Omental fat pad (tissue), 4 donors: Measurements from ENCODE around the gene MPP3. TPM values are rescaled to one million over a fixed set of nuclear protein-coding genes. Genes with fewer than 3 reads are reported as not detected.

Experiments
- ATAC-seq: fragments of 150-250 bp; one replicate; pipeline ENCODE4 v1.9.1; 2016; ENCODE audit warnings: mild to moderate bottlenecking, moderate library complexity; ENCODE audit not compliant: low FRiP score
- DNase-seq: peaks from one replicate; pipeline ENCODE4 v3.0.0-alpha.2; 2019; ENCODE audit warnings: low spot score
- total RNA-seq, 4 donors: library from RNA; depleted of rRNA; stranded (reverse); fragments of >200 nt; gene quantifications; one replicate each; pipeline ENCODE4 v1.1.0, GENCODE V29; 2016
- TF ChIP-seq, protein P1 (sequence below), 3 donors: fragments of 450-650 bp; IDR thresholded peaks; one replicate each; pipeline ENCODE4 v1.5.1; 2016 to 2017; ENCODE audit warnings: antibody characterized with exemption in 3 of 3, mild to moderate bottlenecking in 3 of 3, moderate library complexity in 2 of 3

Gene MPP3
- total RNA-seq, 4 donors from 2014 or later, result 13.2 to 27.9 (median 24.0) TPM

DNA sequence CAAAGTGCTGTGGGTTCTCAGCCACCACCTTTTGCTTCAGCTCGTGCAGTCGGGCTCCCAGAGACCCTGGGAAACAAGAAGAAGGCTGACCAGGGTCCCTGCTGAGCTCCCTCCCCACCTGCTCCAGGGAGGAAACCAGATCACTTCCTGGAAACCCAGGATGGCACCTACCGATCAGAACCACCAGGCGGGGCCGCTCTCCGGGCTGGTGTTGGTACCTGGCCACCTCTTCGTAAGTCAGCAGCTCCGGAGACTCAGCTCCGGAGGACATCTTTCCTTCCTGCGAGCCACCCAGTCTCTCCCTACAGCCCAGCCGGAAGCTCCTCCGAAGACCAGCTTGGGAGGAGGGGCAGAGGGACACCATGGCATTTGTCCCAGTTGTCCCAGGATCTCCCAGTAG is 18.9 kb downstream of the MPP3 start:
- ATAC-seq (no peak), DNase-seq (no peak)
- TF ChIP-seq, protein P1, sequence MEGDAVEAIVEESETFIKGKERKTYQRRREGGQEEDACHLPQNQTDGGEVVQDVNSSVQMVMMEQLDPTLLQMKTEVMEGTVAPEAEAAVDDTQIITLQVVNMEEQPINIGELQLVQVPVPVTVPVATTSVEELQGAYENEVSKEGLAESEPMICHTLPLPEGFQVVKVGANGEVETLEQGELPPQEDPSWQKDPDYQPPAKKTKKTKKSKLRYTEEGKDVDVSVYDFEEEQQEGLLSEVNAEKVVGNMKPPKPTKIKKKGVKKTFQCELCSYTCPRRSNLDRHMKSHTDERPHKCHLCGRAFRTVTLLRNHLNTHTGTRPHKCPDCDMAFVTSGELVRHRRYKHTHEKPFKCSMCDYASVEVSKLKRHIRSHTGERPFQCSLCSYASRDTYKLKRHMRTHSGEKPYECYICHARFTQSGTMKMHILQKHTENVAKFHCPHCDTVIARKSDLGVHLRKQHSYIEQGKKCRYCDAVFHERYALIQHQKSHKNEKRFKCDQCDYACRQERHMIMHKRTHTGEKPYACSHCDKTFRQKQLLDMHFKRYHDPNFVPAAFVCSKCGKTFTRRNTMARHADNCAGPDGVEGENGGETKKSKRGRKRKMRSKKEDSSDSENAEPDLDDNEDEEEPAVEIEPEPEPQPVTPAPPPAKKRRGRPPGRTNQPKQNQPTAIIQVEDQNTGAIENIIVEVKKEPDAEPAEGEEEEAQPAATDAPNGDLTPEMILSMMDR (IDR thresholded peaks at IDR 0.05), result no peak

DNA sequence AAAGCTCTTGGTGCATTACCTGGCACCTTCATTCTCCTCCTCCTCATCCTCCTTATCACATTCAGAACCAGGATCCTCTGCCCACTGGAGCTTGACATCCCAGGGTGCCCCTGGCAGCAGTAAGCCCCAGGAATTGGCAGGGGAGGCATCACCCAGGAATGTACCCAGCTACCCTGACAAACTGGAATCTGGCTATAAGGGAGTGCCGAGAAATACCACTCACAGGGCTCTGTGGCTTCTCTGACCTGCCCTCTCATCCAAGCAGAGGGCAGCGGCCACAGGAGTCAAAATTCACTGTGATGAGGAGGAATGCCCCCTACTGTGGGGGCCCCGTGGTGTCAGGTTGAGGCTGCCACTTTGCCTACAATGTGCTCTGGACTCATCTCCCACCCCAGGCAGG is 19.6 kb downstream of the MPP3 start:
- TF ChIP-seq, protein P1 (IDR thresholded peaks at IDR 0.05), result no peak
- DNase-seq (no peak), ATAC-seq (no peak)

DNA sequence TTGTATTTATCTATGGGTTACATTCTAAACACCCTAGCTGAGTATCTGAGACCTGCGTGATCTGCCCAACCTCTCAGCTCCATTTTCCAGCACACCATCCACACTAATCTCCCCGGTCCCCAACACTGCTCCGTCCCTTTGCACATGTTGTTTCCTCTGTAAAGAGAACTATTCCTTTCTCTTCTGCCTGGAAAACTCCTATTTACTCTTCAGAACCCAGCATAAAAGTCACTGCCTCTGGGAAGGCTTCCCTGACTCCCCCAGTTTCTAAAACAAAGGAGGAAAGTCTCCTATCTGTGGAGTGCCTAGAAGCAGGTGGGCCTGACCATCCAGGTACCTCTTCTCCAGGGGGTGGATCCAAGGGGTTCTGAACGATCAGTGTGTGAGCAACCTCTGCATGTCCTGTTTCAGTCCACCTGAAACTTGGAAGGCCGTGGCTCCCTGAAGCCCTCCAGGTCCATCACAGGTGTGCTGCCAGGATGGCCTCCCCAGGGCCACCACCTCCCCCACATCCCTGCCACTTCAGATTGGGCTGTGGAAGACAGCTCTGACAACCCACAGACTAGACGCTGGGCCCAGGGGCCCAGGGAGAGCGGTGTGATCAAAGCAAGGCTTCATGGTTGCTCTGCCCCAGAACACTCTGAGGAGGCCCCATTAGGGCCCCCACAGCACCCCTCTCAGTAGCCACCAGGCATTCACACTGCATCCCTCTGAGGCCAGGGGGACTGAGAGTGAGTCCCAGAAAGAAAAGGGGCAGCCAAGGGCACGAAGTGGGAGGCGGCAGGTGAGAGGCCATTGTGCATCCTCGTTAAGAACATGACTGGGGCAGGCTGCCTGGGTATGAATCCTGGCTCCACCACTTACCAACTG is 20.3 kb downstream of the MPP3 start:
- no peak for ATAC-seq
- DNase-seq, result no peak

DNA sequence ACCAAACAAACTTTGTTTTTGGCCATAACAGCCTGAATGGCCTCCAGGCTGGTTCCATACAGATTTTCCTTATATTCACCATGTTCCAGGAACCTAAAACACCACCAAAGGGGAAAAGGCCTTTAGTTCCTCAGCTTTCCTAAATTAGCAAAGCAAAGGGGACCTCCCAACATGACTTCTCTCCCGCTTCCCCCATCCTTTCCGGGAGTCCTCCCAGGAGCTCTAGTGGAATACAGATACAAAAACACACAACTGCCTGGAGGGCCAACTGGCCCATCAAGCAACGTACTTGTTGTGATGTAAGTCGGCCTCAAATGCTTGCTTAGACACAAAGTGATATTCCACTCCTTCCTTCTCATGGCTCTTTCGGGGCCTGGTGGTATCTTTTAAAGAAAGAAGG is 22.1 kb downstream of the MPP3 start:
- ATAC-seq, result no peak
- TF ChIP-seq, protein P1 (IDR thresholded peaks at IDR 0.05), result no peak
- DNase-seq, result no peak

More for the DNA sequence above, 20.3 kb downstream of the MPP3 start:
- TF ChIP-seq, protein P1 (IDR thresholded peaks at IDR 0.05), result no peak

DNA sequence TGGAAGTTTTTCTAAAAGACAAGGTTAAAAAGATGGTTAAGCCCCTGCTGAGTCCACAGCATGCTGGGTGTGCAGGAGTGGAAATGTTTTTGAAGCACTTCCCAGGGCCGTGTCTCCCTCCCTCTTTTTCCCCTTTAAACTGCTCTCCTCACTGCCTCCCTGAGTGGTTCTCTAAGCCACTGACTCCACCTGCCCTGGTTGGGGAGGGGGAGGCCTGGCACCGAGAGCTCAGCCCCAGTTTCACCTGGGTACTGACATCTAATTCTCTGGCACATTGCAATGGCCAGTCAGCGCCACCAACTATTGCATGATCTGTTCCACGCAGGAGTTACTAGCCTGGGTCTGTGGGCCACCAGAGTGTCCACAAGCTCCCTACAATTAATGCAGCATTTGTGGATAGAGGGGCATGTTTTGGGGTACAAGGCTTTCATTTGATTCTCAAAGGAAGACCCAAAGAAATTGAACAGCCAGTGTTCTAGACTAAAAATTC is 22.7 kb downstream of the MPP3 start:
- ATAC-seq (no peak), DNase-seq (no peak)
- TF ChIP-seq, protein P1 (IDR thresholded peaks at IDR 0.05), result no peak

DNA sequence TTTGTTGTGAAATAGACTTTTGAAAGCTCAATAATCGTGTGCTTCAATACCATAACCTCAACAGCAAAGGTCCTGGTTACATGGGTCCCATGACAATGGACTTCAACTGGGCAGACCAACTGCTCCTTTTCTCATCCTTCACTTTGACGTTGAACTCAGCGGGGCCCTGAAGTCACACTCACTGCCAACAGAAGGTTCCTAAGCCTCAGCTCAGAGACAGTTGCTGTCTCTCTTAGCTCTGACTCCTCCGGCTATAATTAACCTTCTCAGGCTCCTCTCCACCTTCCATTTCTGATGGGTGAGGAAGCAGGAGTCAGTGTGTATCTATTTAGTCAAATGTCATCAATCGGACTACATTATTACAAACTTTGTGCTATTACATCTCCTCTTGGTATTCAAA is 23.8 kb downstream of the MPP3 start:
- ATAC-seq, result no peak
- TF ChIP-seq, protein P1 (IDR thresholded peaks at IDR 0.05), result no peak
- no peak for DNase-seq

DNA sequence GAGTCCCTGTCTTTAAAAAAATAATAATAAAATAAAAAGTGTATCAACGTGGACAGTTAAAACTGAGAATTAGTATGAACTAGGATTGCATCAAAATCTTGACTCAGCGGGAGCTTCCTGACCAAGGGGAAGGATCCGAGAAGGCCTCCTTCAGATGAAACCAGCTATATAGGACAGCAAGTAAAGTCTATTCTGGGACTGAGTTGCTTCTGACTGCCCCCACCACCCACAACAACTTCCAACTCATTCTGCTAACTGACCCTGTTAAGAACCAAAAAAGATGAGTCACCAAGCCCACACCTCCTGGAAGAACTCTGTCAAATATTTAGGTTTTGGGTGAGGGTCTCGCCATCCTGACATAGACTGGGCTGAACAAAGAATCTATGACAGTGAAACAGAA is 24.9 kb downstream of the MPP3 start:
- TF ChIP-seq, protein P1 (IDR thresholded peaks at IDR 0.05), result no peak

More for the DNA sequence above, 24.9 kb downstream of the MPP3 start:
- DNase-seq, result no peak
- ATAC-seq, result no peak
